Measurements from ENCODE around the gene NXPE3. TPM values are rescaled to one million over a fixed set of nuclear protein-coding genes. Genes with fewer than 3 reads are reported as not detected.

The NXPE3 gene
- total RNA-seq, 1 experiment from 2014 or later: 12.8 TPM

GRCh38 chr3:101811875-101812274 lies 32.9 kb downstream of the NXPE3 start:
- no peak overlapping the region for H3K4me3 ChIP-seq
- no peak for TF ChIP-seq EZH2 (IDR thresholded peaks at IDR 0.05; ENCODE audit: low read depth)
- no peak for TF ChIP-seq CTCF (conservative IDR thresholded peaks at IDR 0.05)
- peaks cover 10% of the 10 kb centered on the region; the same call in 1 of the 2 replicates for H3F3A ChIP-seq (ENCODE audit: insufficient read depth, low read depth)
- H3K4me1 ChIP-seq (replicated peaks; ENCODE audit: insufficient read depth): peaks cover 15% of the 10 kb centered on the region
- intact Hi-C loops (cut with micrococcal nuclease; ENCODE audit: unreplicated experiment): loop anchor here (5.0 kb wide), 2 partner anchors 130 to 265 kb away; no protein-coding TSS in a partner anchor
- H3K36me3 ChIP-seq (ENCODE audit: low read depth): no peaks in the 10 kb centered on the region
- BruUV-seq (replicated peaks): no TSS peak
- H2AFZ ChIP-seq: no peak overlapping the region
- H3K27me3 ChIP-seq (ENCODE audit: insufficient read depth, low read depth): no peaks in the 10 kb centered on the region
- no peak overlapping the region for H3K4me2 ChIP-seq
- no peaks in the 10 kb centered on the region for H3K79me2 ChIP-seq (ENCODE audit: low read depth)
- no peak for DNase-seq
- ChIA-PET CTCF (interaction anchor here (0.6 to 3.0 kb wide), 2 partner anchors 96 to 413 kb away, joined by 3 to 29 read pairs; no protein-coding TSS in a partner anchor), POLR2A (ENCODE audit: unreplicated experiment) (no interaction called here)
- no peaks in the 10 kb centered on the region for H4K20me1 ChIP-seq (ENCODE audit: insufficient read depth)
- H3K9me2 ChIP-seq (ENCODE audit: insufficient read depth): no peaks in the 10 kb centered on the region
- H3K27ac ChIP-seq: no peak overlapping the region
- H3K9me3 ChIP-seq (ENCODE audit: insufficient read depth, low read depth): no peaks in the 10 kb centered on the region; the same call in 1 of the 2 replicates

GRCh38 chr3:101812895-101813294 lies 33.9 kb downstream of the NXPE3 start:
- POLR2A ChIA-PET (ENCODE audit: unreplicated experiment): interaction anchor here (0.5 kb wide), 1 partner anchor 125 kb away, joined by 6 read pairs; no protein-coding TSS in a partner anchor
- CTCF ChIA-PET: interaction anchor here (0.6 to 3.0 kb wide), 2 partner anchors 412 to 417 kb away, joined by 6 to 29 read pairs; no protein-coding TSS in a partner anchor

GRCh38 chr3:101813817-101814440 lies 34.9 kb downstream of the NXPE3 start:
- TF ChIP-seq CTCF (conservative IDR thresholded peaks at IDR 0.05): peak; percentile 95
- no peak for TF ChIP-seq EZH2 (IDR thresholded peaks at IDR 0.05; ENCODE audit: low read depth)
- ChIA-PET POLR2A (ENCODE audit: unreplicated experiment) (interaction anchor here (0.6 to 0.7 kb wide), 5 partner anchors 35 to 842 kb away, joined by 3 to 11 read pairs (median 3); no protein-coding TSS in a partner anchor), CTCF (interaction anchor here (0.5 to 3.0 kb wide), 5 partner anchors 11 to 414 kb away, joined by 3 to 29 read pairs (median 3); no protein-coding TSS in a partner anchor)
- Histone ChIP-seq H3K36me3 (ENCODE audit: low read depth) (no peaks in the 10 kb centered on the region), H3K4me3 (no peak overlapping the region), H3K27ac (no peak overlapping the region), H2AFZ (no peak overlapping the region), H3F3A (ENCODE audit: insufficient read depth, low read depth) (peaks cover 16% of the 10 kb centered on the region; the same call in 1 of the 2 replicates), H3K4me1 (replicated peaks; ENCODE audit: insufficient read depth) (peaks cover 20% of the 10 kb centered on the region), H3K79me2 (ENCODE audit: low read depth) (no peaks in the 10 kb centered on the region), H3K9me2 (ENCODE audit: insufficient read depth) (no peaks in the 10 kb centered on the region), H3K4me2 (no peak overlapping the region), H4K20me1 (ENCODE audit: insufficient read depth) (no peaks in the 10 kb centered on the region), H3K9me3 (ENCODE audit: insufficient read depth, low read depth) (no peaks in the 10 kb centered on the region; the same call in 1 of the 2 replicates), H3K27me3 (ENCODE audit: insufficient read depth, low read depth) (no peaks in the 10 kb centered on the region)
- intact Hi-C loops (cut with micrococcal nuclease; ENCODE audit: unreplicated experiment): loop anchor here (1.0 to 5.0 kb wide), 5 partner anchors 128 to 411 kb away; no protein-coding TSS in a partner anchor
- DNase-seq: no peak
- BruUV-seq (replicated peaks): no TSS peak

More at GRCh38 chr3:101812895-101813294, 33.9 kb downstream of the NXPE3 start:
- Histone ChIP-seq H3K9me2 (ENCODE audit: insufficient read depth) (no peaks in the 10 kb centered on the region), H3F3A (ENCODE audit: insufficient read depth, low read depth) (peaks cover 16% of the 10 kb centered on the region; the same call in 1 of the 2 replicates), H3K79me2 (ENCODE audit: low read depth) (no peaks in the 10 kb centered on the region), H2AFZ (no peak overlapping the region), H4K20me1 (ENCODE audit: insufficient read depth) (no peaks in the 10 kb centered on the region), H3K4me3 (no peak overlapping the region), H3K27ac (no peak overlapping the region), H3K36me3 (ENCODE audit: low read depth) (no peaks in the 10 kb centered on the region), H3K4me2 (no peak overlapping the region), H3K9me3 (ENCODE audit: insufficient read depth, low read depth) (no peaks in the 10 kb centered on the region; the same call in 1 of the 2 replicates), H3K4me1 (replicated peaks; ENCODE audit: insufficient read depth) (peaks cover 20% of the 10 kb centered on the region), H3K27me3 (ENCODE audit: insufficient read depth, low read depth) (no peaks in the 10 kb centered on the region)
- no TSS peak for BruUV-seq (replicated peaks)
- no peak for DNase-seq
- TF ChIP-seq CTCF (conservative IDR thresholded peaks at IDR 0.05) (no peak), EZH2 (IDR thresholded peaks at IDR 0.05; ENCODE audit: low read depth) (no peak)
- intact Hi-C loops (cut with micrococcal nuclease; ENCODE audit: unreplicated experiment): loop anchor here (1.0 to 5.0 kb wide), 4 partner anchors 129 to 412 kb away; no protein-coding TSS in a partner anchor
